Left cardiac atrium (tissue), 4 donors: ENCODE data around the gene C2orf80. TPM values are rescaled to one million over a fixed set of nuclear protein-coding genes. Genes with fewer than 3 reads are reported as not detected.
A peak's percentile ranks its signal among the peaks of the same experiment; 100 is the strongest.
"Not testable (repeated sequence)": the region's sequence is repeated elsewhere in the genome, so short reads cannot be mapped to it uniquely, and the experiment has no call there.

Experiments used
- ATAC-seq, 2 donors: fragments of 200-7000 bp; cut with Tn5 transposase; one replicate each; pipeline ENCODE4 v1.9.1; 2020; ENCODE audit warnings: mild to moderate bottlenecking in 2 of 2, moderate library complexity in 2 of 2
- DNase-seq: peaks from one replicate; pipeline ENCODE4 v3.0.0-alpha.2; 2020
- intact Hi-C, 2 donors: fragments of 100-400 bp; cut with DNase I; formaldehyde crosslinking; loops; one replicate each; pipeline versions ENCODE4 v1.14.1 to v1.15.1; 2022 to 2023
- total RNA-seq, 2 donors: library from RNA; stranded (reverse); fragmentation: NEBNext Ultra II Directional; extraction: Animal tissue kit (Norgen Biotek cat#: 25700); gene quantifications; one replicate each; pipeline ENCODE4 v1.2.1, GENCODE V29; 2021
- donor health status: DM: no; HTN: yes; CAD: no.
- donor health status: DM: no; HTN: yes; CAD: no; lungs with severe emphysema.
- donor health status: DM: yes; HTN: yes; CAD: no.
- donor health status: Dilated cardiomyopathy.

Gene C2orf80
- total RNA-seq, 2 donors from 2014 or later, result not detected

DNA sequence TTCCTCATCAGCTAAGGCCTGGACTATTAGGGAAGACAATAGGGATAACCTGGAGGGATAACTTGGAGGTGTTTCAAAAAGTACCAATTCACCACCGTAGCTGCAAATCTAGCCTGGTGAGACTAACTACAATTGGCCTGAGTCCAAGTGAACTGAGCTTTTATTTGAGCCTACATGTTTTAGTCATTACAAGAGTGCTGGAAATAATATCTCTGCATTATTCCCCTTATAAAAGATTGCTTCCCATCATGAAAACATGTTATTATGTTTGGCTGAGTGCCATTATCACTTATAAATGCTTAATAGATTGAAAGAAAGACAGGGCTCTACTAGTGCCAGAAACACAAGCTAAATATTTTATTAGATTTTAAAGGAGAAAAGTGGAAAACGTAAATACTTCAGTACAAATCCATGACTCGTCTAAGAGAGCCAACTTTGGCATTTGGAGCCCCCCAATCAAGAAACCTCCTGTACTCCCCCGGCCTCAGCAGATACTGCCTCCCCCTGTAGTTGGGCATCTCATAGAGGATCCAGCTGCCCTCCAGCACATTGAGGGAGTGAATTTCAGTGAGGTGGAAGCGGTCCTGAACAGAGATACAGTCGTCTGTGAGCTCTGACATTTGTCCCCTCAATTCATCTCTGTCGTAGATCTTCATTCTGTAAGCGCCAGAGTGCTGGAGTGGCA, 47.4 kb downstream of the C2orf80 start:
- no peak for DNase-seq
- no peak for ATAC-seq
- intact Hi-C loops, result no loop called here

- DNase-seq (no peak), ATAC-seq (no peak)
- intact Hi-C loops, result no loop called here
These were observed 50.4 kb downstream of the C2orf80 start for GRCh38 chr2:208139447-208139846.

DNA sequence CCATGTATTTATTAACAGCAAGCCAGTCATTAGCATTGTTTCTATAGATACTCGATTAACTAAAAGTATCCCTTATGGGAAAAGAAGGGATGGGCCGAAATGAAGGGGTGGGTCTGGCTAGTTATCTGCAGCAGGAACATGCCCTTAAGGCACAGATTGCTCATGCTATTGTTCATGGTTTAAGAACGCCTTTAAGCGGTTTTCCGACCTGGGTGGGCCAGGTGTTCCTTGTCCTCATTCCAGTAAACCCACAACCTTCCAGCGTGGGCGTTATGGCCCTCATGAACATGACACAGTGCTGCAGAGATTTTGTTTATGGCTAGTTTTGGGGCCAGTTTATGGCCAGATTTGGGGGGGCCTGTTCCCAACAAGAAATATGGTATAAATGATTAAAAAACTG, 51.5 kb downstream of the C2orf80 start:
- ATAC-seq, intact Hi-C loops, DNase-seq: not testable (repeated sequence)

GRCh38 chr2:208136716-208137094, 53.1 kb downstream of the C2orf80 start:
- DNase-seq (no peak), ATAC-seq (no peak)
- intact Hi-C loops, result no loop called here

DNA sequence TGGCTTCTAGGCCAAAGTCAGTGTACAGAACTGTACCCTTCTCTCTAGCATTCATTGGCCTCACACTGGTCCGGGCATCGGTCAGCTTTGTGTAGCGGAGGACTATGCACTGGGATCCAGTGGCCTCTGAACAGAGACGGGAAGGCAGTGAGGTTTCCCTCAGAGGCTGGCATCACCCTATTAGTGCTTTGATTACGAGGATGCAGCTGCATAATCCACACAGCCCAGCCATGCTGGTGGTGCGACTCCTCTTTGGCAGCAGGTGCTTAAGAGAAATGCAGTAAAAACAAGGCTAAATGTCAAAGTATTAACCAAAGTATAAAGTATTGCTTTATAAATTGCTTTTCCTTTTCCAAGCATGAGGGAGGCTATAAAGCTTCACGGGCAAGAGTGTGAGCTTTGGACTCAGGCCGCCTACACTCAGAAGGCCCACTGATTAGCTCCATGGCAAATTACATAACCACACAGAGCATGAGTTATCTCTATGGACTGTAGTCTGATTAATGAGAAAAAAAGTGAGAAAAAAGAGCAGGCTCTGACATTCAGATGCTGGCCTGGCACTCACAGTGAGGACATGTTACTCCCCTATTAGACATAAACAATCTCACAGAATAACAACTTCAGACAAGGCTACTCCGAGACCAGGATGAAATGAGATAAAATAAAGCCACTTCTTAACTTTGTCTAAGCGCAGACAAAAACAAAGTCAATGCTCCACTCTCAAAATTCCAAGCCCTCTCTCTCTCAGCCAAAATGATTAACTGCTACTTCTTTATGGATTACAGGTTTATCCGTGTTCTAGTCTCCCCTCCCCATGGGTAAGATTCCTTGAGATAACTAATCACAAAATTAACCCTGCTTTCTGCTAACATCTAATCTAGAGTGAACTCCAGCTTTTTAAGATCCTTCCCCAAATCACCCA, 53.8 kb downstream of the C2orf80 start:
- DNase-seq, result no peak
- intact Hi-C loops, result no loop called here

GRCh38 chr2:208134928-208135586, 54.8 kb downstream of the C2orf80 start:
- intact Hi-C loops, result no loop called here
- no peak for DNase-seq

More for the DNA sequence above, 53.8 kb downstream of the C2orf80 start:
- peak; percentile 84 to 90 for ATAC-seq

DNA sequence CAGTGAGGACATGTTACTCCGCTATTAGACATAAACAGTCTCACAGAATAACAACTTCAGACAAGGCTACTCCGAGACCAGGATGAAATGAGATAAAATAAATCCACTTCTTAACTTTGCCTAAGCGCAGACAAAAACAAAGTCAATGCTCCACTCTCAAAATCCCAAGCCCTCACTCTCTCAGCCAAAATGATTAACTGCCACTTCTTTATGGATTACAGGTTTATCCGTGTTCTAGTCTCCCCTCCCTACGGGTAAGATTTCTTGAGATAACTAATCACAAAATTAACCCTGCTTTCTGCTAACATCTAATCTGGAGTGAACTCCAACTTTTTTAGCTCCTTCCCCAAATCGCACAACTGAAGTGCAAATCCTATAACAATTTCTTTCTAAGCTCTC, 59.1 kb downstream of the C2orf80 start:
- no peak for ATAC-seq
- intact Hi-C loops, result no loop called here
- DNase-seq, result no peak

More at GRCh38 chr2:208134928-208135586, 54.8 kb downstream of the C2orf80 start:
- ATAC-seq, result no peak

DNA sequence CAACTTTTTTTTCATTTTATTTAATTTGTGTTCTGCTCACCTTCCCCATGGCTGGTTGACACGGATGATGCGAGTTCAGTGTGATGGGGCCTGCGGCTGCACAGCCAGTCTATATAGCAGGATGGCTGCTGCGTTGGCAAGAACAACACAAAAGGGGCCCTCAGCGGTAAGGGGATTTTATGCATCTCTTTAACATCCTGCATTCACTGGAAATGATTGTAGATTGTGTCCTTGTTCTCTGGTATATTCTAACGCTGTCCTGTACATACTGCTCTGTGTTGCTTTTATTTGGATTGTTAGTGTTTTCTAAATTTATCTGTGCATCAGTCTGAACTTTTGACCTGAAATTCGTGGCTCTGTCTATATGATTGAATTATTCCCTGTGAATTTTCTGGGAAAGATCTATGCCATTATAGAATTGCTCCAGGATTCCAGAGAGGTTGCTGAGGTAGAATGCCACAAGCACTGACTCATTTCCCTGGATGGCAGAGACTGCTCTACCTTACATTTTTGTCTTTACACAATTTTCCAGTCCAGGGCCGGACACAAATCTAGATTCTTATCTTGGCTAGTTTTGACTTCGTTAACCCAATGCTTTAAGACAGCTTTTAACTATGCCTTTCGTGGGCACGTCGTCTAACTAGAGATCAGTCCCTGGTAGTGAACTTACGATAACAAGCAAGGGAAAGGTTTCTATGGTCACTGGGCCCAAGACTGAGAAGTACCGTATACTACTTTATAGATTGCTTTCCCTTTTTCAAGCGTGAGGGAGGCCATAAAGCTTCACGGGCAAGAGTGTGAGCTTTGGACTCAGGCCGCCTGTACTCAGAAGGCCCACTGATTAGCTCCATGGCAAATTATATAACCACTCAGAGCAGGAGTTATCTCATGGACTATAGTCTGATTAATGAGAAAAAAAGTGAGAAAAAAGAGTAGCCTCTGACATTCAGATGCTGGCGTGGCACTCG, 59.8 kb downstream of the C2orf80 start, which contains the start of gene CRYGC:
TSS of gene CRYGC (minus strand) at position 85 of the 968 bp plus-strand sequence. CDS start at position 49, 36 bp downstream.
- no peak for DNase-seq
- no peak for ATAC-seq
- intact Hi-C loops, result no loop called here

DNA sequence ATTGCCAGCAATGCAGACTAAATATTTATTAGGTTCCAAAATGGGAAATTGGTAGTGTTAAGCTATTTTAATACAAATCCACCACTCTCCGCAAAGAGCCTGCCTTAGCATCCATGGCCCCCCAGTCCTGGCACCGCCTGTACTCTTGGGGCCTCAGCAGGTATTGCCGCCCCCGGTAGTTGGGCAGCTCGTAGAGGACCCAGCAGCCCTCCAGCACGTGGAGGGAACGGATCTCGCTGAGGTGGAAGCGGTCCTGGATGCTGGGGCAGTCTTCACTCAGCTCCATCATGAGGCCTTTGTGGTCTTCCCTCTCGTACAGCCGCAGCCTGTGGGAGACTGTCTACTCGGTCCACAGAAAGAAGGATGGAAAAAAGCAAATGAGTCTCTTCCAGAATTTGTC, 61.7 kb downstream of the C2orf80 start:
- no peak for DNase-seq
- intact Hi-C loops, result no loop called here
- ATAC-seq, result no peak

GRCh38 chr2:208127090-208127489, 62.7 kb downstream of the C2orf80 start:
- DNase-seq (no peak), ATAC-seq (no peak)
- intact Hi-C loops, result no loop called here

DNA sequence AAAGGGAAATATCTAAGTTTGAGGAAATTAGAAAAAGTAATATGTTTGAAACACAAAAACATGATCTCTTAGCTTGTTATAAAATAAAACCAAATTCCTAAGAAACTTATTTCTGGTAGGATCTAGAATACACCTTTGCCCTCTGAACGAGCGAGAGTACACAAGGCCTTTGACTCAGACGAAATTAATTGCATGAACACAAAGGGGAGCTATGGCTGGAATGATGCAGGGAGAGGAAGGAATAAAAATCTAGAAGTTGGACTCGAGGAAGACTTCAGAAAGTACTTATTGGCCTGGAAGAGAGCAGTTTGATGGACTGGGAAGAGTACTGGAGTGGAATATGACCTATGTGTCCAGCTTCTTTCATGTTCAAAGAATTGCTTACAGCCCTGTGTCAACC, 64.6 kb downstream of the C2orf80 start:
- ATAC-seq, result no peak
- no peak for DNase-seq
- intact Hi-C loops, result no loop called here

GRCh38 chr2:208124013-208124715, 65.7 kb downstream of the C2orf80 start, which contains the start of gene CRYGD:
Gene CRYGD (minus strand): TSS chr2:208124524. CDS start chr2:208124473, 51 bp downstream.
- DNase-seq, intact Hi-C loops: not testable (repeated sequence)
- ATAC-seq, result peak; percentile 38 to 41

GRCh38 chr2:208122248-208122647, 67.6 kb downstream of the C2orf80 start:
- ATAC-seq, result no peak
- DNase-seq, result no peak
- intact Hi-C loops, result no loop called here

- ATAC-seq, result no peak
- intact Hi-C loops, result no loop called here
- no peak for DNase-seq
These were observed 70.9 kb downstream of the C2orf80 start for GRCh38 chr2:208118918-208119317.

GRCh38 chr2:208117390-208117789, 72.4 kb downstream of the C2orf80 start:
- DNase-seq, intact Hi-C loops, ATAC-seq: not testable (repeated sequence)
